Mesothelial cell of epicardium (in vitro differentiated cells): ENCODE measurements around the gene WAPL. TPM values are rescaled to one million over a fixed set of nuclear protein-coding genes. Genes with fewer than 3 reads are reported as not detected.

ENCODE experiments used
- DNase-seq, 2 experiments: peaks; one replicate each; pipeline ENCODE4 v3.0.0; 2021; ENCODE audit warnings: low spot score in 2 of 2; ENCODE audit not compliant: unreplicated experiment in 2 of 2
- H3K27ac Mint-ChIP-seq: 2 replicates; pipeline ENCODE4 v1.8.0; 2021; ENCODE audit warnings: mixed read lengths
- H3K27me3 Mint-ChIP-seq: 2 replicates; pipeline ENCODE4 v1.8.0; 2021; ENCODE audit warnings: low read depth, mixed read lengths
- H3K36me3 Mint-ChIP-seq: 2 replicates; pipeline ENCODE4 v1.8.0; 2021; ENCODE audit warnings: mixed read lengths
- H3K4me1 Mint-ChIP-seq: 2 replicates; pipeline ENCODE4 v1.8.0; 2021; ENCODE audit warnings: mixed read lengths
- H3K4me3 Mint-ChIP-seq: 2 replicates; pipeline ENCODE4 v1.8.0; 2021; ENCODE audit warnings: mild to moderate bottlenecking, moderate library complexity, mixed read lengths
- H3K9me3 Mint-ChIP-seq: 2 replicates; pipeline ENCODE4 v1.8.0; 2021; ENCODE audit warnings: mixed read lengths
- total RNA-seq: library from RNA; stranded (reverse); gene quantifications from 3 replicates; pipeline ENCODE4 v1.2.1, GENCODE V29; 2021
- TF ChIP-seq, protein P1 (sequence below): fragments of 200-600 bp; sonication (generic); IDR thresholded peaks from one replicate; pipeline ENCODE4 v1.5.0; 2021; ENCODE audit warnings: antibody characterized with exemption; ENCODE audit not compliant: unreplicated experiment

Gene WAPL
- total RNA-seq, 1 donor from 2014 or later: 43.4 TPM

DNA sequence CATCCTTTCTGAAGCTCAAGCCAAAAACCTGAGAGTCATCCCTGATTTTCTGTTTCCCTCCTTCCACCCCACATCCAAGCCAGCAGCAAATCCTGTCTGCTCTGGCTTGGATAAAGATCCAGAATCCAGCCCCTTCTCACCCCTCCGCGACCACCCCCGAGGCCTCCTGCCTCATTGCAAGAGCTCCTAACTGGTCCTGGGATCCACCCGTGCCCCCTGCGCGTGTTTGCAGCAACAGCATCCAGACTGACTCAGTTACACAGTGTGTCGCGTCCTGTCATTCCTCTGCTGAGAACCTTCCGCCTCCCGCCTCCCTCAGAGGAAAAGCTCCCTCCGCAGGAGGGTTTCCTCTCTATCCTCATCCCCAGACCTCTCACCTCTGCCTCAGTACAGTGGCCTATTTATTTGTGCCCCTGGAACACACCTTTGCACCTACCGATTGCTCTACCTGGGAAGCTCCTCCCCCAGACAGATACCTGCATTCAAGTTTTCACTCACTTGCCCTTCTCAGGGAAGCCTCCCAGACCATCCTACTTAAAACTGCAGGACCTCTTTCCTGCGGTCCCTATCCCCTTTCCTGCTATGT, 133.4 kb downstream of the WAPL start:
- H3K36me3 Mint-ChIP-seq: no peaks in the 10 kb centered on the region
- peaks cover 82% of the 10 kb centered on the region for H3K27me3 Mint-ChIP-seq
- no peak overlapping the region for H3K27ac Mint-ChIP-seq
- H3K4me1 Mint-ChIP-seq: peaks cover 3% of the 10 kb centered on the region
- DNase-seq: no peak
- H3K9me3 Mint-ChIP-seq: peaks cover 5% of the 10 kb centered on the region
- H3K4me3 Mint-ChIP-seq: no peak overlapping the region
- TF ChIP-seq, protein P1, sequence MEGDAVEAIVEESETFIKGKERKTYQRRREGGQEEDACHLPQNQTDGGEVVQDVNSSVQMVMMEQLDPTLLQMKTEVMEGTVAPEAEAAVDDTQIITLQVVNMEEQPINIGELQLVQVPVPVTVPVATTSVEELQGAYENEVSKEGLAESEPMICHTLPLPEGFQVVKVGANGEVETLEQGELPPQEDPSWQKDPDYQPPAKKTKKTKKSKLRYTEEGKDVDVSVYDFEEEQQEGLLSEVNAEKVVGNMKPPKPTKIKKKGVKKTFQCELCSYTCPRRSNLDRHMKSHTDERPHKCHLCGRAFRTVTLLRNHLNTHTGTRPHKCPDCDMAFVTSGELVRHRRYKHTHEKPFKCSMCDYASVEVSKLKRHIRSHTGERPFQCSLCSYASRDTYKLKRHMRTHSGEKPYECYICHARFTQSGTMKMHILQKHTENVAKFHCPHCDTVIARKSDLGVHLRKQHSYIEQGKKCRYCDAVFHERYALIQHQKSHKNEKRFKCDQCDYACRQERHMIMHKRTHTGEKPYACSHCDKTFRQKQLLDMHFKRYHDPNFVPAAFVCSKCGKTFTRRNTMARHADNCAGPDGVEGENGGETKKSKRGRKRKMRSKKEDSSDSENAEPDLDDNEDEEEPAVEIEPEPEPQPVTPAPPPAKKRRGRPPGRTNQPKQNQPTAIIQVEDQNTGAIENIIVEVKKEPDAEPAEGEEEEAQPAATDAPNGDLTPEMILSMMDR: no peak

DNA sequence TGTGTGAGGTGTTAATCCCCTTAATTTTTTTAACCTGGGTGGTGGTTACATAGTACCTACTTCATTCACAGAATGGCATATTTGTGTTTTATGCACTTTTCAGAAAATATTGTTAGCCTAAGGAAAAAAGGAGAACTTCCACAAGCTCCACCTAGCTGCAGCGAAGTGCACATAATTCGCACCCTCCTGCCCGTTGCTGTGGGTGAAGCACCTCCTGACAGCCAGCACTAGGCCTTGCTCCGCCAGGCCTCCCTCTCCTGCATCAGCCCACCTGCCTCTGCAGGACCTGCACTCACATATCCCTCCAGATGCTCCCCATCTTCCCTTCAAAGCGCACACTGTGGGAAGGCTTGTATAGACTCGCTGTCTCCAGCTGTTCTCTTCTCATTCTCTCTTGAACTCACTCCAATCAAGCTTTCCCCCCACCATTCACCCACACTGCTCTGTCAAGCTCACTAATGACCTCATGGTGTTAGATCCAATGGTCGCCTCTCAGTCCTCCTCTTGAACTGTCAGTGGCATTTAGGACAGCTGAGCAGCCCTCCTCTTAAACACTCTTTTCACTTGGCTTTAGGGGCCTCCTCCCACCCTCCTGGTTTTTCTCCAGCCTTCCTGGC, 134.3 kb downstream of the WAPL start:
- TF ChIP-seq, protein P1: no peak
- H3K4me3 Mint-ChIP-seq: no peak overlapping the region
- no peak overlapping the region for H3K27ac Mint-ChIP-seq
- H3K36me3 Mint-ChIP-seq: no peaks in the 10 kb centered on the region
- H3K9me3 Mint-ChIP-seq: peaks cover 5% of the 10 kb centered on the region
- peaks cover 75% of the 10 kb centered on the region for H3K27me3 Mint-ChIP-seq
- no peak for DNase-seq
- peaks cover 3% of the 10 kb centered on the region for H3K4me1 Mint-ChIP-seq

DNA sequence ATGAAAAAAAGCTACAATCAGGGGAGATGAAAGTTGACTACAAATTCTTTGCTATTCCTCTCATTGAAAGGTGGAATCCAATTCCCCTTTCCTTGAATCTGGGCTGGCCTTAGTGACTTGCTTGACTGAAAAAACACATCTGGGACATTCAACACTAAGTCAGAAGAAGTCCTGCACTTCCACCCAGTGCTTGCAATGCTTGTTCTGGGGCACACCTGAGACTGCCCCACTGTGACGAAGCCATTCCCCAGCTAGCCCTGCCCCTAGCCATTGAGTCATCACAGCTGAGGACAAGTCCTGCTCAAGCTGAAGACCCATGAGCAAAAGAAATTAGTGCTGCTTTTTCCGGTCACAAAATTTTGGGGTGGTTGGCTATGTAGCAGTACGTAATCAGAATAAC, 135.8 kb downstream of the WAPL start:
- Mint-ChIP-seq H3K4me3 (no peak overlapping the region), H3K9me3 (peaks cover 5% of the 10 kb centered on the region), H3K36me3 (no peaks in the 10 kb centered on the region), H3K4me1 (peaks cover 6% of the 10 kb centered on the region), H3K27me3 (peaks cover 71% of the 10 kb centered on the region), H3K27ac (no peak overlapping the region)
- TF ChIP-seq, protein P1: no peak
- DNase-seq: no peak

Other genes starting within 250 kb of the WAPL start
- 0.11 to 0.54 TPM (median 0.22 TPM) in 3 replicates for gene GRID1, start 155.0 kb downstream of the WAPL start, total RNA-seq
- not detected in 3 replicates for gene OPN4, start 132.8 kb upstream of the WAPL start, total RNA-seq
- 0.14 to 0.44 TPM (median 0.22 TPM) in 3 replicates for gene LDB3, start 146.7 kb upstream of the WAPL start, total RNA-seq
- 96.1 to 106 TPM (median 100.0 TPM) in 3 replicates for gene BMPR1A, start 234.8 kb upstream of the WAPL start, total RNA-seq